H9 (cell line): ENCODE results near the gene KCNMA1. TPM values are rescaled to one million over a fixed set of nuclear protein-coding genes. Genes with fewer than 3 reads are reported as not detected.

Experiments used
- DNase-seq: peaks from one replicate; pipeline ENCODE4 v3.0.0-alpha.2; 2017
- H2AFZ ChIP-seq: one replicate; pipeline ENCODE4 v1.6.1; 2013; ENCODE audit warnings: mild to moderate bottlenecking, low read length, control low read depth, moderate library complexity
- H2AK5ac ChIP-seq: 2 replicates; pipeline ENCODE4 v1.6.1; 2013; ENCODE audit warnings: low read length, control low read depth, mixed read lengths; ENCODE audit not compliant: insufficient read length
- H2BK120ac ChIP-seq: one replicate; pipeline ENCODE4 v1.6.1; 2013; ENCODE audit warnings: low read depth, mild to moderate bottlenecking, low read length, control low read depth, inconsistent platforms; ENCODE audit not compliant: poor library complexity, severe bottlenecking
- H2BK12ac ChIP-seq: 2 replicates; pipeline ENCODE4 v1.6.1; 2013; ENCODE audit warnings: low read length, control low read depth, mixed read lengths, low read depth; ENCODE audit not compliant: insufficient read length
- H2BK15ac ChIP-seq: 2 replicates; pipeline ENCODE4 v1.6.1; 2013; ENCODE audit warnings: low read depth, low read length, control low read depth
- H2BK20ac ChIP-seq: one replicate; pipeline ENCODE4 v1.6.1; 2013; ENCODE audit warnings: low read depth, mild to moderate bottlenecking, low read length, control low read depth, inconsistent platforms; ENCODE audit not compliant: poor library complexity, severe bottlenecking
- H2BK5ac ChIP-seq: 2 replicates; pipeline ENCODE4 v1.6.1; 2013; ENCODE audit warnings: low read length, control low read depth, mixed read lengths; ENCODE audit not compliant: insufficient read length
- H3K14ac ChIP-seq: 2 replicates; pipeline ENCODE4 v1.6.1; 2013; ENCODE audit warnings: low read length, control low read depth; ENCODE audit not compliant: insufficient read depth
- H3K18ac ChIP-seq: 2 replicates; pipeline ENCODE4 v1.6.1; 2013; ENCODE audit warnings: low read depth, mild to moderate bottlenecking, mixed read lengths, low read length, control low read depth; ENCODE audit not compliant: insufficient read length
- H3K23ac ChIP-seq: 2 replicates; pipeline ENCODE4 v1.6.1; 2013; ENCODE audit warnings: low read length, control low read depth, mixed read lengths, low read depth; ENCODE audit not compliant: insufficient read length
- H3K23me2 ChIP-seq: 2 replicates; pipeline ENCODE4 v1.6.1; 2013; ENCODE audit warnings: low read depth, mild to moderate bottlenecking, mixed read lengths, low read length, control low read depth; ENCODE audit not compliant: insufficient read length, poor library complexity, severe bottlenecking
- H3K27ac ChIP-seq: 2 replicates; pipeline ENCODE4 v1.5.1; 2013; ENCODE audit warnings: low read length, control low read depth, mixed read lengths, low read depth; ENCODE audit not compliant: insufficient read length
- H3K27me3 ChIP-seq: 2 replicates; pipeline ENCODE4 v1.6.1; 2013; ENCODE audit warnings: low read length, control low read depth, inconsistent platforms; ENCODE audit not compliant: insufficient read depth
- H3K4ac ChIP-seq: 2 replicates; pipeline ENCODE4 v1.6.1; 2013; ENCODE audit warnings: low read depth, mild to moderate bottlenecking, control low read depth, inconsistent platforms, low read length, moderate library complexity
- H3K4me1 ChIP-seq: 2 replicates; pipeline ENCODE4 v1.6.1; 2013; ENCODE audit warnings: low read length, control low read depth, inconsistent platforms; ENCODE audit not compliant: insufficient read depth
- H3K4me2 ChIP-seq: 2 replicates; pipeline ENCODE4 v1.6.1; 2013; ENCODE audit warnings: low read length, control low read depth, mixed read lengths; ENCODE audit not compliant: insufficient read length, insufficient read depth
- H3K56ac ChIP-seq: 2 replicates; pipeline ENCODE4 v1.6.1; 2013; ENCODE audit warnings: low read depth, mild to moderate bottlenecking, mixed read lengths, low read length, control low read depth; ENCODE audit not compliant: insufficient read length
- H3K79me1 ChIP-seq: 2 replicates; pipeline ENCODE4 v1.6.1; 2013; ENCODE audit warnings: low read depth, mild to moderate bottlenecking, moderate library complexity, low read length, control low read depth, inconsistent platforms; ENCODE audit not compliant: insufficient read depth, poor library complexity, severe bottlenecking
- H3K79me2 ChIP-seq: 2 replicates; pipeline ENCODE4 v1.6.1; 2013; ENCODE audit warnings: low read length, control low read depth, inconsistent platforms; ENCODE audit not compliant: insufficient read depth
- H3K9ac ChIP-seq: 2 replicates; pipeline ENCODE4 v1.6.1; 2013; ENCODE audit warnings: low read length, control low read depth, mixed read lengths; ENCODE audit not compliant: insufficient read length; ENCODE audit errors: extremely low read depth
- H3K9me3 ChIP-seq: one replicate; pipeline ENCODE4 v1.6.1; 2013; ENCODE audit warnings: low read depth, low read length, inconsistent platforms; ENCODE audit not compliant: control insufficient read depth
- H3T11ph ChIP-seq: one replicate; pipeline ENCODE4 v1.6.1; 2013; ENCODE audit warnings: mild to moderate bottlenecking, low read length, control low read depth, inconsistent platforms
- H4K20me1 ChIP-seq: one replicate; pipeline ENCODE4 v1.6.1; 2013; ENCODE audit not compliant: control insufficient read depth, insufficient read length, insufficient read depth
- H4K5ac ChIP-seq: 2 replicates; pipeline ENCODE4 v1.6.1; 2013; ENCODE audit warnings: low read depth, mild to moderate bottlenecking, mixed read lengths, low read length, control low read depth; ENCODE audit not compliant: insufficient read length
- H4K8ac ChIP-seq: replicated peaks from 2 replicates; pipeline ENCODE4 v1.6.1; 2013; ENCODE audit warnings: low read length, control low read depth, mixed read lengths, low read depth; ENCODE audit not compliant: insufficient read length
- H4K91ac ChIP-seq: 2 replicates; pipeline ENCODE4 v1.6.1; 2013; ENCODE audit warnings: low read depth, mild to moderate bottlenecking, moderate library complexity, mixed read lengths, low read length, control low read depth; ENCODE audit not compliant: insufficient read length
- H3K27ac Mint-ChIP-seq, 3 experiments: 2 replicates in 2 of 3; 3 replicates in 1 of 3; pipeline ENCODE4 v1.8.0; 2020 to 2021; ENCODE audit warnings: mixed read lengths in 3 of 3, mild to moderate bottlenecking in 1 of 3, moderate library complexity in 1 of 3
- H3K27me3 Mint-ChIP-seq: 2 replicates; pipeline ENCODE4 v1.8.0; 2021; ENCODE audit warnings: low read depth, mild to moderate bottlenecking, moderate library complexity, mixed read lengths
- H3K36me3 Mint-ChIP-seq, 3 experiments: 2 replicates in 2 of 3; 3 replicates in 1 of 3; pipeline ENCODE4 v1.8.0; 2020 to 2021; ENCODE audit warnings: low read depth in 3 of 3, mixed read lengths in 3 of 3; ENCODE audit not compliant: insufficient read depth in 1 of 3
- H3K4me1 Mint-ChIP-seq, 2 experiments: 2 replicates each; pipeline ENCODE4 v1.8.0; 2020; ENCODE audit warnings: mixed read lengths in 2 of 2
- H3K4me3 Mint-ChIP-seq, 2 experiments: 2 replicates in 1 of 2; 3 replicates in 1 of 2; pipeline ENCODE4 v1.8.0; 2020 to 2021; ENCODE audit warnings: mild to moderate bottlenecking in 2 of 2, mixed read lengths in 2 of 2, moderate library complexity in 1 of 2
- H3K9me3 Mint-ChIP-seq, 2 experiments: 2 replicates in 1 of 2; 3 replicates in 1 of 2; pipeline ENCODE4 v1.8.0; 2020; ENCODE audit warnings: mild to moderate bottlenecking in 2 of 2, mixed read lengths in 2 of 2, moderate library complexity in 1 of 2
- WGBS: extraction: QIAGEN DNeasy Blood & Tissue Kit; methylation state at CpG from one replicate; pipeline ENCODE4 v1.1.7; 2013; ENCODE audit warnings: missing lambda C conversion rate, low lambda C conversion rate, mixed read lengths; ENCODE audit not compliant: insufficient read length; ENCODE audit errors: extremely low coverage; 5-methylcytosine and 5-hydroxymethylcytosine counted together
- total RNA-seq: library from RNA; stranded (reverse); gene quantifications from 2 replicates; pipeline ENCODE4 v1.2.1, GENCODE V29; 2021
- TF ChIP-seq, protein P1 (sequence below): fragments of 200-600 bp; sonication (generic); conservative IDR thresholded peaks from 3 replicates; pipeline ENCODE4 v1.8.0; 2021; ENCODE audit warnings: antibody characterized with exemption, mild to moderate bottlenecking

The KCNMA1 gene
- total RNA-seq, 1 experiment from 2014 or later: 2.0 TPM

DNA sequence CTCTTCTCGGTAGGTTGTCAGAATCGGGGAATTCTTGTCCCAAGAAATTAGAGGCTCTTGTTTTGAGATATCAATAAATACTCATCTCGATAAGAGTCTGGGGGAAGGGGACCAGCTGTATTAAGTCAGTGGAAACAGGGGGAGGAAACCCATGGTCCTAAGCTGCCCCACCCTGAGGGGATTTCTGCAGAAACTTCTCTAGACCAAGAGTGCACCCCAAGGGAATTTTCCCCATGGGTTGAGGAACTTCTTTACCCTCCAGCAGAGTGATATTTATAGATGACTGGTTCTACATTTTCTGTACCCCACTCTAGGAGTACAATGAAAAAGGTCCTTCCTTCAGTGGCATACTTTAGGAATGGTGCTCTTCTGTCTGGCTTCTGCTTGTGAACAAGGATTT is 627.2 kb downstream of the KCNMA1 start:
- no peak overlapping the region for H4K8ac ChIP-seq

More for the DNA sequence above, 627.2 kb downstream of the KCNMA1 start:
- no peaks in the 10 kb centered on the region for H3K23me2 ChIP-seq
- no peak overlapping the region for H3K9ac ChIP-seq
- H4K5ac ChIP-seq: no peak overlapping the region
- no peaks in the 10 kb centered on the region for H4K20me1 ChIP-seq
- Mint-ChIP-seq H3K4me3 (no peak overlapping the region), H3K36me3 (no peaks in the 10 kb centered on the region), H3K27me3 (peaks cover 1% of the 10 kb centered on the region; the same call in 1 of the 2 replicates), H3K9me3 (no peaks in the 10 kb centered on the region), H3K4me1 (no peaks in the 10 kb centered on the region), H3K27ac (no peak overlapping the region)
- H3T11ph ChIP-seq: no peak overlapping the region
- no peak overlapping the region for H3K4me2 ChIP-seq
- TF ChIP-seq, protein P1, sequence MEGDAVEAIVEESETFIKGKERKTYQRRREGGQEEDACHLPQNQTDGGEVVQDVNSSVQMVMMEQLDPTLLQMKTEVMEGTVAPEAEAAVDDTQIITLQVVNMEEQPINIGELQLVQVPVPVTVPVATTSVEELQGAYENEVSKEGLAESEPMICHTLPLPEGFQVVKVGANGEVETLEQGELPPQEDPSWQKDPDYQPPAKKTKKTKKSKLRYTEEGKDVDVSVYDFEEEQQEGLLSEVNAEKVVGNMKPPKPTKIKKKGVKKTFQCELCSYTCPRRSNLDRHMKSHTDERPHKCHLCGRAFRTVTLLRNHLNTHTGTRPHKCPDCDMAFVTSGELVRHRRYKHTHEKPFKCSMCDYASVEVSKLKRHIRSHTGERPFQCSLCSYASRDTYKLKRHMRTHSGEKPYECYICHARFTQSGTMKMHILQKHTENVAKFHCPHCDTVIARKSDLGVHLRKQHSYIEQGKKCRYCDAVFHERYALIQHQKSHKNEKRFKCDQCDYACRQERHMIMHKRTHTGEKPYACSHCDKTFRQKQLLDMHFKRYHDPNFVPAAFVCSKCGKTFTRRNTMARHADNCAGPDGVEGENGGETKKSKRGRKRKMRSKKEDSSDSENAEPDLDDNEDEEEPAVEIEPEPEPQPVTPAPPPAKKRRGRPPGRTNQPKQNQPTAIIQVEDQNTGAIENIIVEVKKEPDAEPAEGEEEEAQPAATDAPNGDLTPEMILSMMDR: no peak
- H3K27ac ChIP-seq: no peak overlapping the region
- H2AFZ ChIP-seq: no peak overlapping the region
- no peak overlapping the region for H2AK5ac ChIP-seq
- H3K27me3 ChIP-seq: no peaks in the 10 kb centered on the region
- H3K79me1 ChIP-seq: no peaks in the 10 kb centered on the region
- no peak overlapping the region for H3K56ac ChIP-seq
- H2BK20ac ChIP-seq: no peak overlapping the region
- no peak overlapping the region for H3K4ac ChIP-seq
- no peak overlapping the region for H2BK120ac ChIP-seq
- H4K91ac ChIP-seq: no peak overlapping the region
- no peak overlapping the region for H2BK12ac ChIP-seq
- no peak overlapping the region for H2BK5ac ChIP-seq
- no peaks in the 10 kb centered on the region for H3K9me3 ChIP-seq
- H3K23ac ChIP-seq: no peak overlapping the region
- H3K14ac ChIP-seq: no peak overlapping the region
- WGBS: no CpG with 5 or more reads among the region's 3 CpGs
- H3K79me2 ChIP-seq: peaks cover 2% of the 10 kb centered on the region; the same call in 1 of the 2 replicates
- H2BK15ac ChIP-seq: no peak overlapping the region
- no peak overlapping the region for H3K18ac ChIP-seq
- no peak for DNase-seq
- H3K4me1 ChIP-seq: no peaks in the 10 kb centered on the region
